Measurements from ENCODE around the gene ACD.

DNA sequence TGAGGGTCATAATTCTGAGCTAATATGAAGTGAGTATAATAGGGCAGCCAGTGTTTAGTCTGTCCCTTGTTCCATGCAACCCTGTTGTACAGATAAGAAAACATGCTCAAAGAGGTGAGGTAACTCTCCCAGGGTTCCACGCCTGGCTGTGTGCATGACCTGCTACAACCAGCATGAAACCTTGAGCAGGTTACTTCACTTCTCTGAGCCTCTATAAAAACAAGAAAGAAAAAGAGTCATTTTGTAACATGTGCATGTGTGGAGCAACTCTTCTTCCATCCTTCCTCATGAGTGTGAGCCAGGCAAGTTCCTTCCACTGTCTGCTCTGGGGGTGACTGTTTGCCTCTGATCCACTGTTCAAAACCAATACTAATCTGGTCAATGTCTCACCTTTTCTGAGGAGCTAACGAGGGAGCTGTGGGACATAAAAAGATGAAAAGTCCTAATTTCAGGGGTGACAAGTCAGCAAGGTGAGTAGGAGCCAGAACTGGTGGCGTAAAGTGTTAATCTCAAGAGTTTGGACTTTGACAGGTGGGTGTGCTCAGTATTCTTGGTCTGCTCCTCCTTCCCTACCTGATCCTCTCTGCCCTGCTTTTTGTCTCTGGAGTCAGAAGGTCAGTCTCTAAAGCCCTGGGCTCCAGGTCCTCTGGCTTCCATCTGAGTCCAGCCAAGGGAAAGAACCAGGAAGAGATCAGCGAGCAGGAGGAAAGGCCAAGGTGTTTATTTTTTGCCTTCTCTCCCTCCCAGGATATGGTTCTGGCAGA is 37.5 kb upstream of the ACD start:
- TF ChIP-seq POLR2AphosphoS5 (IDR thresholded peaks at IDR 0.05) = no peak
- TF ChIP-seq, protein P1, sequence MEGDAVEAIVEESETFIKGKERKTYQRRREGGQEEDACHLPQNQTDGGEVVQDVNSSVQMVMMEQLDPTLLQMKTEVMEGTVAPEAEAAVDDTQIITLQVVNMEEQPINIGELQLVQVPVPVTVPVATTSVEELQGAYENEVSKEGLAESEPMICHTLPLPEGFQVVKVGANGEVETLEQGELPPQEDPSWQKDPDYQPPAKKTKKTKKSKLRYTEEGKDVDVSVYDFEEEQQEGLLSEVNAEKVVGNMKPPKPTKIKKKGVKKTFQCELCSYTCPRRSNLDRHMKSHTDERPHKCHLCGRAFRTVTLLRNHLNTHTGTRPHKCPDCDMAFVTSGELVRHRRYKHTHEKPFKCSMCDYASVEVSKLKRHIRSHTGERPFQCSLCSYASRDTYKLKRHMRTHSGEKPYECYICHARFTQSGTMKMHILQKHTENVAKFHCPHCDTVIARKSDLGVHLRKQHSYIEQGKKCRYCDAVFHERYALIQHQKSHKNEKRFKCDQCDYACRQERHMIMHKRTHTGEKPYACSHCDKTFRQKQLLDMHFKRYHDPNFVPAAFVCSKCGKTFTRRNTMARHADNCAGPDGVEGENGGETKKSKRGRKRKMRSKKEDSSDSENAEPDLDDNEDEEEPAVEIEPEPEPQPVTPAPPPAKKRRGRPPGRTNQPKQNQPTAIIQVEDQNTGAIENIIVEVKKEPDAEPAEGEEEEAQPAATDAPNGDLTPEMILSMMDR (IDR thresholded peaks at IDR 0.05) = no peak

All from breast epithelium (tissue), 3 donors.